ENCODE measurements around the gene FOXL2. TPM values are rescaled to one million over a fixed set of nuclear protein-coding genes. Genes with fewer than 3 reads are reported as not detected.
"Not testable (repeated sequence)": the region's sequence is repeated elsewhere in the genome, so short reads cannot be mapped to it uniquely, and the experiment has no call there.

The FOXL2 gene
- total and polyA plus RNA-seq, 5 experiments from 2014 or later = not detected

- no peak overlapping the region for H3K27ac Mint-ChIP-seq
- peaks cover 20 to 40% (median 35%) of the 10 kb centered on the region in 4 donors for H3K4me1 Mint-ChIP-seq
- peak overlapping the region; percentile 55 to 87 (median 75) for H3K4me3 Mint-ChIP-seq
- peaks cover 0 to 2% (median 0%) of the 10 kb centered on the region in 3 donors for H3K36me3 Mint-ChIP-seq
- no peaks in the 10 kb centered on the region for H3K9me3 Mint-ChIP-seq
- peaks cover 47 to 90% (median 71%) of the 10 kb centered on the region in 5 donors for H3K27me3 Mint-ChIP-seq
- DNase-seq (peak in 1 of 10 donors; percentile 23), ATAC-seq (peak in 1 of 2 donors; percentile 1)
- POLR2A ChIA-PET = interaction anchor here (1.3 kb wide), 1 partner anchor 21 kb away, joined by 4 read pairs; no protein-coding TSS in a partner anchor
Observed at GRCh38 chr3:138936741-138937689, 9.9 kb downstream of the FOXL2 start.

DNA sequence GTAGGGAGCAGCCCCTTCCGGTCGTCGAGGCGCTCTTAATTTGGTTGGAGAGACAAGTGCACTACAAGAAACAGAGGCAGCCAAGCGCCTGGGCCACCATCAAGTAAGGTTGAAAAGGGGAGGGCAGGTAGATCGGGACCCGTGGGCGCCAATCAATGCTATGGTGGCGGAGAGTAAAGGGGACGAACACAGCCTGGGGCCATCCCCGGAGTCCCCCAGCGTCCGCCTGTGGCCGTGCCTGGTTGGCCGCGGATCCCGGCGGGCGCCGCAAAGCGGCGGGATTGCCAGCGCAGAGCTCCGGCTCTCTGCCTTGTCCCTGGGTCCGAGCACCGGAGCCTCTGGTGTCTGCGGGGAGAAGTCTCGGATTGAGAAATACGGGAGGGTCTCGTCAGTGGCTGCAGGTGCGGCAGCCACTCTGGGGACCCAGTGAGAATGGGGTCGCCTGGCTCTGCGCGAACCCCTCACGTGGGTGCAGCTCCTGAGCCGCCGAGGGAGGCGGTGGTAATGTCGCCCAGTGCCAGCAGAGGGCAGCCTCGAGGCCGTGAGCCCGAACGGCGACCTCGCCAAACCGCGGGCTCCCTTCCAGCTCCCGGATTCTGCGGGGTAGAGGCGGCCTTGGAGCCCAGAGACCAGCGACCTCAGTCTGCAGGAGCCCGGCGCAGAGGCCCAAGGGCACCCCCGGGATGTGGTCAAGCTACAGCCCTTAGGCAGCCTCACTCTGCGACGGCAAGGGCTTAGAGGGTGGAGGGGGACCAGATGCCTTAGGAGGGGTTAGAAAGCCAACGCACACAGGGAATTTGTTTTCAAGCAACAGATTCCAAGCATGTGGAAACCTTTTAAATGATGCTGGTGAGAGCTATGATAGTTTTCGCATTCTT, 10.8 kb downstream of the FOXL2 start:
- POLR2A ChIA-PET = interaction anchor here (1.3 kb wide), 1 partner anchor 20 kb away, joined by 4 read pairs; no protein-coding TSS in a partner anchor
- DNase-seq (peak; percentile 43 to 73 (median 68)), ATAC-seq (peak; percentile 76)
- Mint-ChIP-seq H3K36me3 (peaks cover 0 to 2% (median 0%) of the 10 kb centered on the region in 3 donors), H3K4me1 (peaks cover 20 to 40% (median 35%) of the 10 kb centered on the region in 4 donors), H3K27ac (peak overlapping the region in 1 of 10 donors; percentile 9), H3K27me3 (peaks cover 40 to 87% (median 62%) of the 10 kb centered on the region in 5 donors), H3K9me3 (no peaks in the 10 kb centered on the region), H3K4me3 (peak overlapping the region; percentile 55 to 87 (median 80))

DNA sequence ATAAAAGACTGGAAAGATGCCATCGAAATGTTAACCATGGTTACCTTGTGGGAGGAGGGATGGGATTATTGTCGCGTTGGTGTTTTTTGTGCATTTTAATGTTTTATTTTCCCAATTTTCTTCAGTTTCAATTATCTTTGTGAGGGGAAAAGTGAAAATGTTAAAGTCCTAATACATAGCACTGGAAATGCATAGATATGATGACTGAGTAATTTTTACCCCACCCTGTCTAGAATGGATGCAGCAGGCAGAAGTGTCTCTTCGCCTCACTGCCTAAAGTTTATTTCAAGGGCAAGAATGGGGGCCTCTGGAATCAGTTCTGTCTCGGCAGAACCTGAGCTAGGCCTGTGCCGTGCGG, 11.5 kb downstream of the FOXL2 start:
- Mint-ChIP-seq H3K4me1 (peaks cover 20 to 40% (median 35%) of the 10 kb centered on the region in 4 donors), H3K27ac (no peak overlapping the region), H3K9me3 (no peaks in the 10 kb centered on the region), H3K4me3 (peak overlapping the region; percentile 55 to 87 (median 80)), H3K27me3 (peaks cover 36 to 83% (median 60%) of the 10 kb centered on the region in 5 donors), H3K36me3 (peaks cover 0 to 2% (median 0%) of the 10 kb centered on the region in 3 donors)
- POLR2A ChIA-PET = interaction anchor here (1.3 kb wide), 1 partner anchor 19 kb away, joined by 4 read pairs; no protein-coding TSS in a partner anchor
- DNase-seq = no peak
- ATAC-seq = no peak

GRCh38 chr3:138933981-138934691, 12.8 kb downstream of the FOXL2 start:
- Mint-ChIP-seq H3K4me1 (peaks cover 20 to 37% (median 31%) of the 10 kb centered on the region in 4 donors), H3K27ac (no peak overlapping the region), H3K27me3 (peaks cover 34 to 76% (median 56%) of the 10 kb centered on the region in 5 donors), H3K9me3 (no peaks in the 10 kb centered on the region), H3K36me3 (peaks cover 0 to 2% (median 0%) of the 10 kb centered on the region in 3 donors), H3K4me3 (no peak overlapping the region)
- DNase-seq (no peak), ATAC-seq (no peak)
- POLR2A ChIA-PET = no interaction called here

GRCh38 chr3:138933068-138933668, 13.8 kb downstream of the FOXL2 start:
- Mint-ChIP-seq H3K9me3 (no peaks in the 10 kb centered on the region), H3K36me3 (no peaks in the 10 kb centered on the region), H3K27me3 (peaks cover 29 to 75% (median 49%) of the 10 kb centered on the region in 5 donors), H3K4me1 (peaks cover 16 to 28% (median 23%) of the 10 kb centered on the region in 4 donors), H3K27ac (no peak overlapping the region), H3K4me3 (no peak overlapping the region)
- ATAC-seq = no peak
- POLR2A ChIA-PET = interaction anchor here (0.9 kb wide), 1 partner anchor 17 kb away, joined by 3 read pairs; no protein-coding TSS in a partner anchor
- no peak for DNase-seq

DNA sequence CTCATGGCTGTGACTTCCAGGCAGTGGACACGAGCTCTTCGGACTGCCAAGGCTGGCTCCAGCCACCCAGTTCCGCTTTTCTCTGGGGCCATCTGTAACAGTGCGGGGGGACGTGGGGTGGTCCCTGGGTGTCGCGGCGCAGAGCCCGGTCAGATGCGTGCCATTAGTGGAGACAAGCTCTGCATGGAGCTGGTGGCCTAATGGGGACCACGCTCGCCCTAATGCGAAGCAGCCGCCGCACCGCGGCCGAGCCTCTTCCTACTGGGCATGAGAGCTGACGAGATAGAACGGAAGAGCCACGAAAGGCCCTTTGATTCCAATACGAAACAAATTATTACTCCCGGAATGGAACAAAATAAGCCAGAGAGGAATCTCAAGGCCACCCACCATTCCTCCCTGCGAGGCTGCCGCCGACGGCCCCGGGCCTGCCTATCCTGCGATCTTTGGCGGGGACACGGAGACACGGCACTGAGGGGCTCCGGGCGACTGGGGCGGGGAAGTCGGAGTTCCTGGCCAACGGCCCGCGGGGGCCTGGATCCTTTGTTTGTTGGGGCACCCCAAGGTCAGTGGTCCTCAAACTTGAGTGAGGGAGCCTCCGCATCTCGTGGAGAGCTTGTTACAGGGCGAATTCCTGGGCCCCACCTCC, 18.1 kb downstream of the FOXL2 start:
- no peaks in the 10 kb centered on the region for H3K9me3 Mint-ChIP-seq
- no peaks in the 10 kb centered on the region for H3K36me3 Mint-ChIP-seq
- H3K27ac Mint-ChIP-seq = no peak overlapping the region
- POLR2A ChIA-PET = no interaction called here
- peaks cover 11 to 41% (median 18%) of the 10 kb centered on the region in 5 donors for H3K27me3 Mint-ChIP-seq
- ATAC-seq = no peak
- no peak for DNase-seq
- H3K4me1 Mint-ChIP-seq = no peaks in the 10 kb centered on the region
- no peak overlapping the region for H3K4me3 Mint-ChIP-seq

GRCh38 chr3:138923531-138923994, 23.4 kb downstream of the FOXL2 start:
- no peak overlapping the region for H3K4me3 Mint-ChIP-seq
- H3K27ac Mint-ChIP-seq = peak overlapping the region in 1 of 10 donors; percentile 44
- H3K36me3 Mint-ChIP-seq = no peaks in the 10 kb centered on the region
- H3K4me1 Mint-ChIP-seq = peaks cover 0 to 5% (median 0%) of the 10 kb centered on the region in 4 donors
- DNase-seq = peak; percentile 63 to 90 (median 80)
- POLR2A ChIA-PET = interaction anchor here (0.7 kb wide), 1 partner anchor 330 kb away, joined by 3 read pairs; the partner anchor contains the start of gene CEP70
- H3K9me3 Mint-ChIP-seq = no peaks in the 10 kb centered on the region
- ATAC-seq = peak; percentile 91 to 97
- H3K27me3 Mint-ChIP-seq = peaks cover 5 to 21% (median 16%) of the 10 kb centered on the region in 5 donors

GRCh38 chr3:138922400-138922799, 24.5 kb downstream of the FOXL2 start:
- H3K36me3 Mint-ChIP-seq, H3K4me3 Mint-ChIP-seq, H3K9me3 Mint-ChIP-seq, ATAC-seq, POLR2A ChIA-PET, H3K4me1 Mint-ChIP-seq, H3K27ac Mint-ChIP-seq, DNase-seq: not testable (repeated sequence)
- H3K27me3 Mint-ChIP-seq = peaks cover 5 to 19% (median 15%) of the 10 kb centered on the region in 5 donors

- POLR2A ChIA-PET = no interaction called here
- DNase-seq = no peak
- Mint-ChIP-seq H3K4me3 (no peak overlapping the region), H3K27ac (no peak overlapping the region), H3K9me3 (no peaks in the 10 kb centered on the region), H3K4me1 (peaks cover 0 to 5% (median 2%) of the 10 kb centered on the region in 4 donors), H3K36me3 (no peaks in the 10 kb centered on the region), H3K27me3 (peaks cover 5 to 19% (median 15%) of the 10 kb centered on the region in 5 donors)
- no peak for ATAC-seq
Observed at GRCh38 chr3:138921316-138922292, 25.3 kb downstream of the FOXL2 start.

- H3K4me3 Mint-ChIP-seq = no peak overlapping the region
- H3K4me1 Mint-ChIP-seq = peaks cover 7 to 12% (median 7%) of the 10 kb centered on the region in 4 donors
- peaks cover 6 to 15% (median 10%) of the 10 kb centered on the region in 5 donors for H3K27me3 Mint-ChIP-seq
- H3K36me3 Mint-ChIP-seq = no peaks in the 10 kb centered on the region
- no peak for ATAC-seq
- POLR2A ChIA-PET = no interaction called here
- no peak for DNase-seq
- H3K27ac Mint-ChIP-seq = no peak overlapping the region
- H3K9me3 Mint-ChIP-seq = no peaks in the 10 kb centered on the region
Observed at GRCh38 chr3:138919325-138919724, 27.6 kb downstream of the FOXL2 start.
